Measurements from ENCODE around the gene PNRC2. TPM values are rescaled to one million over a fixed set of nuclear protein-coding genes. Genes with fewer than 3 reads are reported as not detected.
A peak's percentile ranks its signal among the peaks of the same experiment; 100 is the strongest.
"Not testable (repeated sequence)": the region's sequence is repeated elsewhere in the genome, so short reads cannot be mapped to it uniquely, and the experiment has no call there.

Gene PNRC2
- total and polyA plus RNA-seq, 2 donors (not counting 3 experiments of a cell fraction or from before 2014, with no cell fraction given) = 70.2 to 77.8 TPM

DNA sequence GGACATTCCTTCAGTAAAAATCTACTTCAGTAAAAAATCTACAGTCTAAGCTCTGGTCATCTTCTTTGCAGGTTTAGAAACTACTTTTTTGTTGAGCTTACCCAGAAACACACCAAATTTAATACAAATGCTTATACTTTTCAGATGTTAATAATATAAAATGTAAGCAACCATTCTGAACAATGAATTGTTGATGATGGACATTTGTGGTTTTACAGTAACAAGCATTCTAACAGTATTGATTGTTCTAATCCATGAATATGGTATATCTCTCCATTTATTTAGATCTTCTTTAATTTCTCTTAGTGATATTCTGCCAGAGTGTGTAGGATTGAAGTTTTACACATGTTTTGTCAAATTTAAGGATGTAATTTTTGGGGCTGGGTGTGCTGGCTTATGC is 47.5 kb downstream of the PNRC2 start:
- Histone ChIP-seq H3K36me3 (ENCODE audit: control insufficient read depth in 2 of 2, extremely low read depth in 1 of 2, insufficient read depth in 2 of 2, low read length in 2 of 2) (no peaks in the 10 kb centered on the region), H3K9ac (replicated peaks; ENCODE audit: extremely low read depth, insufficient read depth, low read length) (no peak overlapping the region), H3K27ac (ENCODE audit: insufficient read depth, low read depth, low read length) (no peak overlapping the region), H3K9me1 (replicated peaks; ENCODE audit: control insufficient read depth, extremely low read depth, insufficient read depth, low read length) (no peaks in the 10 kb centered on the region), H3K79me2 (ENCODE audit: control insufficient read depth, insufficient read depth, low read length) (no peaks in the 10 kb centered on the region), H3K4me3 (replicated peaks in 1 of 3; ENCODE audit: insufficient read depth in 1 of 3, low read depth in 1 of 3, low read length in 3 of 3) (no peak overlapping the region), H2AFZ (ENCODE audit: low read depth, low read length) (no peak overlapping the region), H3K9me3 (replicated peaks; ENCODE audit: control insufficient read depth, insufficient read depth, low read length) (no peaks in the 10 kb centered on the region), H3K4me2 (ENCODE audit: insufficient read depth, low read length) (no peak overlapping the region), H3K4me1 (ENCODE audit: control insufficient read depth, extremely low read depth, insufficient read depth, low read length) (peaks cover 26% of the 10 kb centered on the region), H3K27me3 (ENCODE audit: control insufficient read depth in 2 of 2, insufficient read depth in 2 of 2, low read length in 2 of 2) (no peaks in the 10 kb centered on the region), H4K20me1 (replicated peaks; ENCODE audit: control insufficient read depth, extremely low read depth, insufficient read depth, low read length) (no peaks in the 10 kb centered on the region)
- DNase-seq (ENCODE audit: low read depth, low spot score) (no peak), FAIRE-seq (peak; percentile 35)
- intact Hi-C loops (cut with micrococcal nuclease) = no loop called here
- TF ChIP-seq POLR2AphosphoS5 (IDR thresholded peaks at IDR 0.05; ENCODE audit: insufficient read depth, low read depth, low read length) (no peak), GATA2 (IDR thresholded peaks at IDR 0.05; ENCODE audit: insufficient read depth, insufficient read length, low read depth, low read length) (no peak), EZH2 (IDR thresholded peaks at IDR 0.05; ENCODE audit: borderline replicate concordance, low read depth, low read length, severe bottlenecking) (no peak), FOS (IDR thresholded peaks at IDR 0.05; ENCODE audit: borderline replicate concordance, insufficient read depth, low read length) (no peak)
- dilution Hi-C loops (cut with MboI; ENCODE audit: extremely low pct_ligation_motif_present, low sequenced_read_pairs) = no loop called here
- BruUV-seq (replicated peaks) = no TSS peak
- CTCF ChIA-PET = interaction anchor here (0.8 to 4.3 kb wide), 3 partner anchors 12 to 27 kb away, joined by 3 to 33 read pairs (median 3); no protein-coding TSS in a partner anchor
- POLR2A ChIA-PET = interaction anchor here (0.6 to 1.6 kb wide), 6 partner anchors 12 to 606 kb away, joined by 3 to 6 read pairs (median 4); partner anchors contain the start of gene SRSF10

DNA sequence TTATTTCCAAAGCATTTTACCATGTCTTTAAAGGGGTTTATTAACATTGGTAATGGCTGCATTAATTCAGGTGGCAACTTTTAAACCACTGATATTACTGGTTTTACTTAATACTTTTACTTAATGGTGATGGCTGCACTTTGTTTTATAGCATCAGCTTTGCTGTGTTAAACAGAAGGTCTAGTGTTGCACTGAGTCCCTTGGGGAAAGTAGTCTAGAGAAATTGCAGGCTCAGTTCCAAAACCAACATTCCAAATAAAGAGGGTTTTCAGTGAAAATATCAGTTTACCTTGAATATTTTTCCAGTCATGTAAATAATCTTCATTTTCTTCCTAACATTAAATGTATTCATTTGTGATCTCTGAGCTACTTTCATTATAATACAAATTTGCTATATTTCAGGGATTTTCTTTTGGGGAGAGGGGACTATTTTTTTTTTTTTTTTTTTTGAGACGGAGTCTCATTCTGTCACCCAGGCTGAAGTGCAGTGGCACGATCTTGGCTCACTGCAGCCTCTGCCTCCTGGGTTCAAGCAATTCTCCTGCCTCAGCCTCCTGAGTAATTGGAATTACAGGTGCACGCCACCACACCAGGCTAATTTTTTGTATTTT is 49.1 kb downstream of the PNRC2 start:
- DNase-seq (ENCODE audit: low read depth, low spot score) = peak; percentile 42
- H3K9ac ChIP-seq (replicated peaks; ENCODE audit: extremely low read depth, insufficient read depth, low read length) = peak overlapping the region; percentile 33
- peaks cover 26% of the 10 kb centered on the region for H3K4me1 ChIP-seq (ENCODE audit: control insufficient read depth, extremely low read depth, insufficient read depth, low read length)
- H3K27me3 ChIP-seq (ENCODE audit: control insufficient read depth in 2 of 2, insufficient read depth in 2 of 2, low read length in 2 of 2); H3K4me3 ChIP-seq (replicated peaks in 1 of 3; ENCODE audit: insufficient read depth in 1 of 3, low read depth in 1 of 3, low read length in 3 of 3); H3K36me3 ChIP-seq (ENCODE audit: control insufficient read depth in 2 of 2, extremely low read depth in 1 of 2, insufficient read depth in 2 of 2, low read length in 2 of 2); dilution Hi-C loops (cut with MboI; ENCODE audit: extremely low pct_ligation_motif_present, low sequenced_read_pairs); H2AFZ ChIP-seq (ENCODE audit: low read depth, low read length); H3K79me2 ChIP-seq (ENCODE audit: control insufficient read depth, insufficient read depth, low read length); H3K9me1 ChIP-seq (replicated peaks; ENCODE audit: control insufficient read depth, extremely low read depth, insufficient read depth, low read length); H4K20me1 ChIP-seq (replicated peaks; ENCODE audit: control insufficient read depth, extremely low read depth, insufficient read depth, low read length); BruUV-seq (replicated peaks); H3K9me3 ChIP-seq (replicated peaks; ENCODE audit: control insufficient read depth, insufficient read depth, low read length): not testable (repeated sequence)
- ChIA-PET POLR2A (interaction anchor here (1.6 kb wide), 1 partner anchor 10 kb away, joined by 4 read pairs; no protein-coding TSS in a partner anchor), CTCF (interaction anchor here (0.9 to 4.3 kb wide), 7 partner anchors 10 to 49 kb away, joined by 3 to 33 read pairs (median 5); partner anchors contain the start of genes PNRC2 and SRSF10)
- H3K27ac ChIP-seq (ENCODE audit: insufficient read depth, low read depth, low read length) = peak overlapping the region; percentile 56
- FAIRE-seq = peak; percentile 81
- intact Hi-C loops (cut with micrococcal nuclease) = loop anchor here (1.0 kb wide), 2 partner anchors 10 to 28 kb away; partner anchors contain the start of gene SRSF10
- H3K4me2 ChIP-seq (ENCODE audit: insufficient read depth, low read length) = peak overlapping the region; percentile 60

Data from endothelial cell of umbilical vein (primary cell).